GM21717 (cell line): ENCODE measurements around the gene CDRT4.

Experiments used
- ATAC-seq: cut with Tn5 transposase; IDR thresholded peaks from one replicate; pipeline ENCODE4 v1.9.1; 2021; ENCODE audit warnings: mild to moderate bottlenecking, moderate library complexity; ENCODE audit not compliant: unreplicated experiment

Gene CDRT4

DNA sequence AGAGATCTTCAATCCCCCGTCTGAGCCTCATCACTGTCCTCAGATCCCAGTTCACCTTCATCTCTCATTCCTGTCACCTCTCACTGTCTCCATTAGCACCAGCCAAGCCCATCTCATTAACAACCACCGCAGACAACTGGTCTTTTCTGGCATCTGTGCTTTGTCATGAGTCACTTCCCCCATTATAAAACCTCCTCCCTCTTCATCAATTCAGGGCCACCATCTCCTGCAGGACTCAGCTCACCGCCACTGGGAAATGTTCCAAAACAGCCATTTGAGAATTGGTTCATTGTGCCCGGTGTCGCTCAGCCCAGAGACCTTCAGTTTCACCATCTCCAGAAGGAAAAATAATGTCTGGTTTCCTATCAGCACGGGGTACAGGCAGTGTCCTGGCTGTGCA is 69.1 kb downstream of the CDRT4 start:
- no peak for ATAC-seq

DNA sequence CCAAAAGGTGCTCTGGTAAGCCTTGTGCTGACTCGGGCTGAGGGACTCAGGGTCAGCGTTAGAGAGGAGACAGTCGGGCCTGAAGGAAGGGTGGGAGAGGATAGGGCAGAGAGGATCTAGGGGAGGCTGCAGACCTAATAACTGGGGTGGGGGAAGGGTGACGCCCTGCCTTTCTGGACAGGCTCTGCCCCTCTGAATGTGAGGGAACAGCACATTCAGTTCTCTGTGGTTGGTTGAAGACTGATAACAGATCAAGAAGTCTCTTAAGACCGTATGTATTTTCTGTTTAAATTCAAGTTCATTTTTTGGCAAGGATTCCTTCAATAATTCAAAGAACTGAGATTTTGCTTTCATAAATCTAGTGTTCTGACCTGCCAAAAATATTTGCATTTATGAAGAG is 69.8 kb downstream of the CDRT4 start:
- no peak for ATAC-seq

DNA sequence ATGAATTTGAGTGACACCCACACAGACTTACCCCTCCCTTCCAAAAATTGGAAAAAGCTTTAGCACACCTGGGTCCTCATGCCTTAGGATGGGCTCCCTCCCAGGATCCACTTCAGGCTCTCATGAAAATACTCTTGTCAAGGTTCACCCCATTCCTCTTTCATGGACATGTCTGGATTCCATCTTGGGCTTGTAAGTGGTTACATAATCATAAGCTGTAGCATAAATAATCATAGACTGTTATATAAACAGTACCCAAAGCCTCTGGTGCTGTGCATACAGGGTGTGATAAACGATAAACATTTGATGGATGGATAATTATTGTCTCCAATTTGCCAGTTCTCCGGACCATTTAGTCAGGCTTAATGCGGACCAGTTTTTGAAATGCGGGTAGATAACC is 72.3 kb downstream of the CDRT4 start:
- no peak for ATAC-seq

DNA sequence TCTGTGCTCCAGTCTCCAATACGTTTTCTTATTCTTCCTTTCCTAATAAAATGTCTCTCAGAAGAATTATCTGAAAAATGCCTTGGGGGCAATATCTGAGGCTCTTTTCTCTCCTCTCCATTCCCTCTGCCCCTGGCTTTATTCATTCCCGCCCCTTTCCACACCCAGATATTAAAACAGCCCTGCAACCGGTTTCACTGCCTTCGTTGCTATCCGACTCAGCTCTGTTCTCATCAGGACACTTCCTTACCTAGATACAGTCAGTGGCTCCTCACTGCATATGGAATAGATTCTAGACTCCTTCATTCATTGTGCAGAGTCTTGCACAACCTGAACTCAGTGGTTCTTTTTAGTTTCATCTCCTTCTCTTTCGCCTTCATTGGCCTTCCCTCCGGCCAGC is 74.0 kb downstream of the CDRT4 start:
- no peak for ATAC-seq

DNA sequence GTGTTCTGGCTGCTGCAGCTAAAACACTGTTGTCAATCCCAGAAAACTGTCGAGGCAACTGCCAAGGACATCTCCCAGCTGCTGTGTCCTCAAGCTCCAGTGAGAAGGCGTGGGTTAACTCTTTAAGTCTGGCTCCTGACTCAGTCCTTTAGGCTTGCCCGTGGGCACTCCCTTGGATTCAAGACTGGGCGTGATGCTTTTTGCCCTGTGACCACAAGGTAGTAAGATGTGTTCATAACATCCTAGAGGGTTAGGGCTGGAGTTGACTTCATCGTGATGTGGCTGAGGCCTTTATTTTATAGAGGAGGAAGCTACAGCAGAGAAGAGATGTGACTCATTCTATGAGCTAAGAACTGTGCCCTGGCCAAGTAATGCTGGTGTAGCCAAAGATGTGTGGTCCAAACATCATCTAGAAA is 75.1 kb downstream of the CDRT4 start:
- ATAC-seq: no peak

DNA sequence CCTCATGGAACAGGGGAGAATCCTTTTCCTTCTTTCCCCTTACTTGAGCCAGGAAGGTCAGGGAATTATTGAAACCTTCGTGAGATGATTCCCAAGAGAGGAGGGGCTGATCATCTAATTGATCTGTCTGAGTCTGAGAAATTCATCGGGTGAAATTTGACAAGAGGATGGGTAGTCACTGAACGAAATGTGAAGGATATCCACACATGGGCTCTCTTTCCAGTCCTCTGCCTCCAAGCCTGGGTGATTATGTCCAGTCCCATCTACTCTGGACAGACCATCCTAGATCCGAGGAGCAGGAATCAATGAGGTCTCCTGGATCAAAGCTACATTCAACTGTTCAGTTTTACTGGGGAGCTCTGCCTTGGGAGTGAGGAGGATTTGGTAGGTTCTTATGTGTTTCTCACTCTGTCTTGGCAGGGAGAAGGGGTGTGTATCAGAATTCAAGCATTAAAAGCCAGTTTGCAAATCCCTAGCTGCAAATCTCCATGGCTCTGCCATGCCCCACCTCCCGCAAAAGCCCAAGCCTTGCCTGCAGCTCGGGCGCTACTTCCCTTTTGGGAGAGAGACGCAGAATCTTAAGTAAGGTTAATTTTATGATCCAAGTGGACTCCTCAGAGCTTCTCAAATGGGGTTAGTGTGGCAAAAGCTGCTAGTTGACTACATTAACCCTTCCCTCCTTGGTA is 78.9 kb downstream of the CDRT4 start:
- ATAC-seq: no peak

DNA sequence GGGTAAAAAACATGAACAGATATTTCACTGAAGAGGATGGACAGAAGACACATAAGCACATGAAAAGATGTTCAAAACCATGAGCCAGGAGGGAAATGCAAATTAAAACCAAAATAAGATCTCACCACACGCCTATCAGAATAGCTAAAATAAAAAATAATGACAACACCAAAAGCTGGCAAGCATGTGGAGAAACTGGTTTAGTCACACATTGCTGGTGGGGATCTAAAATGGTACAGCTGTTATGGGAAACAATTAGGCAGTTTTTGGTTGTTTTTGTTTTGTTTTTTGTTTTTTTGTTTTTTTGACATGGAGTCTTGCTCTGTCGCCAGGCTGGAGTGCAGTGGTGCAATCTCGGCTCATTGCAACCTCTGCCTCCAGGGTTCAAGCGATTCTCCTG is 81.3 kb downstream of the CDRT4 start:
- ATAC-seq: no peak
